GM18508 (cell line): ENCODE results near the gene MFN2.
"Not testable (repeated sequence)": the region's sequence is repeated elsewhere in the genome, so short reads cannot be mapped to it uniquely, and the experiment has no call there.

ENCODE experiments used
- ATAC-seq: cut with Tn5 transposase; IDR thresholded peaks from one replicate; pipeline ENCODE4 v1.9.1; 2021; ENCODE audit warnings: moderate number of reproducible peaks; ENCODE audit not compliant: insufficient read depth, unreplicated experiment

The MFN2 gene

DNA sequence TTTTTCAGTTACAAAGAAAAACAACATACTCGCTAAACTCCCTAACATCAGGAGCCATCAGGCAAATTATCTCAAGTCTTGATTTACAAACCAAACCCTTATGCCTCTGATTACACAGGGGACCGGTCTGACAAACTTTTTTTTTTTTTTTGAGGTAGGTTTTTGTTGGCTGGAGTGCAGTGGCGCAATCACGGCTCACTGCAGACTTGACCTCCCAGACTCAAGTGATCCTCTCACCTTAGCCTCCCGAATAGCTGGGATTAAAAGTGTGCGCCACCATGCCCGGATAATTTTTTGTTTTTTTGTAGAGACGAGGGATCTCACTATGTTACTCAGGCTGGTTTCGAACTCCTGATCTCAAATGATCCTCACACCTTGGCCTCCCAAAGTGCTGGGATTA, 35.3 kb downstream of the MFN2 start:
- ATAC-seq, result no peak

DNA sequence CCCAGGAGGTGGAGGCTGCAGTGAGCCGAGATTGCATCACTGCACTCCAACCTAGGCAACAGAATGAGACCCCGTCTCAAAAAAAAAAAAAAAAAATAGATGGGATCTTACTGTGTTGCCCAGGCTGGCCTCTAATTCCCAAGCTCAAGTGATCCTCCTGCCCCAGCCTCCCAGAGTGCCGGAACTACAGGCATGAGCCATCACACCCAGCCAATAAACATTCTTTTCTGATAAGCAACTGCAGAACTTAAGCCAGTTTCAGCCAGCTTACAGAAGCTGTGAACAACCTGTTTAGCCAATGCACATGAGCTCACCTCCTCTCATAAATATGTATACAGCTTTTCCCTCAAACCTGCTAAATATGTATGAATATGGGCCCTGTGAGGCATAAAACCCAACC, 35.9 kb downstream of the MFN2 start:
- no peak for ATAC-seq

- ATAC-seq, result no peak
Measured at GRCh38 chr1:12019858-12020509, 39.7 kb downstream of the MFN2 start.

DNA sequence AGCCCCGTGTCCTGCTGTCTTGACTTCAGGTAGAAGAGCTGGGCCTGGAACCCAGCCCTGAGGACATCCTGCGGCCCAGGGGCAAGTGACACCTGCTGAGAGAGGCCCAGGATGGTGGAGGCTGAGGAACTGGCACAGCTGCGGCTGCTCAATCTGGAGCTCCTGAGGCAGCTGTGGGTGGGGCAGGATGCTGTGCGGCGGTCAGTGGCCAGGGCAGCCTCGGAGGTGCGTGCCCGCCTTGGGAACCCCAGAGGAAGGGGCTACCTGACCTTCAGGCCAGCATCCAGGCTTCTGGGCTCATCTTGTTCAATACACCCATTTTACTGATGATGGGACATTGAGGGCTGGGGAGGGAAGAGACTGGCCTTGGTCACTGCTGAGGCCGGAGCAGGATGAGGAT, 41.4 kb downstream of the MFN2 start:
- no peak for ATAC-seq

DNA sequence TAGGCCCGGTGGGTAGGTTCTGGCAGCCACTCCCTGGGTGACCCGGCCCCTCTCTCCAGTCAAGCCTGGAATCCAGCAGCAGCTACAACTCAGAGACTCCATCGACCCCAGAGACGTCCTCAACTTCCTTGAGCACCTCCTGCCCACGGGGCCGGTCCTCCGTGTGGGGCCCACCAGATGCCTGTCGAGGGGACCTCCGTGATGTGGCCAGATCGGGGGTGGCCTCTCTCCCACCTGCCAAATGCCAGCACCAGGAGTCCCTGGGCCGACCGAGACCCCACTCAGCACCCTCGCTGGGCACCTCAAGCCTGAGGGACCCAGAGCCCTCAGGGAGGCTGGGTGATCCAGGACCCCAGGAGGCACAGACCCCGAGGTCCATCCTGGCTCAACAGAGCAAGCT, 41.8 kb downstream of the MFN2 start:
- no peak for ATAC-seq

GRCh38 chr1:12026586-12026985, 46.3 kb downstream of the MFN2 start:
- ATAC-seq, result no peak

DNA sequence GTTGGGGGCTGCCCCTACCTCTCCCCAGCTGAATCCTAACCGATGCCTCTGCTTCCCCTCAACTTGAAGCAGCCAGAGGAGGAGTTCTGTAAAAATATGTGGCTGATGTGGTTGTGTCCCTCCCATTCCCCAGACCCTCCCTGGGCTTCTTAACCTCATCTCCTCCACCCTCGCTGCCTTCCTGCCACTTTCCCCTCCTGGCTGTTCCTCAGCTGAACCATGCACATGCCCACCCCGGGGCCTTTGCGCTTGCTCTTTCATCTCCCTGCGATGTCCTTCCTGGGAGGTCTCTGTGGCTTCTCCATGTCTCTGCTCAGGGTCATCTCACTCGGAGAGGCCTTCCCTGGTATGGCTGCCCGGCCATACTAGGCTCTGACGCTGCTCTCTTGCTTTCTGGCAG, 48.0 kb downstream of the MFN2 start:
- no peak for ATAC-seq

DNA sequence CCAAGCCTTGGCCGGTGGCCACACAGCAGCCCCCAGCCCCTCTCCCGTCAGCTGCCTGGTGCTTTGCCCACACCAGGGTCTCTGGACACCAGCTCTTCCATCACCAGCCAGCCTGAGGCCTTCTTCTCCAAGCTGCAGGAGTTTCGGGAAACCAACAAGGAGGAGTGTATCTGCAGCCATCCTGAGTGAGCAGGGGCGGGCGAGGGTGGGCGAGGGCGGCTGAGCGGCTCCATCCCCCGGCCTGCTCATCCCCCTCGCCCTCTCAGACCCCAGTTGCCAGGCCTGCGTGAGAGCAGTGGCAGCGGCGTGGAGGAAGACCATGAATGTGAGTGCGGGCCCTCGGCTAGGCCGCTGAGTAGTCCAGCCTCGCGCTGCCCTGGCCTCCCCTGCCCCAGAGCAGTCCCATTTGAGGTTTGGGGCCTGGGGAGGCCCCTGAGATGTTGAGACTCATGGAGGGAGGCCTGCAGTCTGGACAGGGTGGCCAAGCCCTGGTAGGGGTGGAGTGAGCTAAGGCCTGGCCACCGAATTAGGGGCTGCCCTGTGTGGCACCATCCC, 48.8 kb downstream of the MFN2 start:
- no peak for ATAC-seq

- no peak for ATAC-seq
Measured at GRCh38 chr1:12029720-12030339, 49.6 kb downstream of the MFN2 start.

DNA sequence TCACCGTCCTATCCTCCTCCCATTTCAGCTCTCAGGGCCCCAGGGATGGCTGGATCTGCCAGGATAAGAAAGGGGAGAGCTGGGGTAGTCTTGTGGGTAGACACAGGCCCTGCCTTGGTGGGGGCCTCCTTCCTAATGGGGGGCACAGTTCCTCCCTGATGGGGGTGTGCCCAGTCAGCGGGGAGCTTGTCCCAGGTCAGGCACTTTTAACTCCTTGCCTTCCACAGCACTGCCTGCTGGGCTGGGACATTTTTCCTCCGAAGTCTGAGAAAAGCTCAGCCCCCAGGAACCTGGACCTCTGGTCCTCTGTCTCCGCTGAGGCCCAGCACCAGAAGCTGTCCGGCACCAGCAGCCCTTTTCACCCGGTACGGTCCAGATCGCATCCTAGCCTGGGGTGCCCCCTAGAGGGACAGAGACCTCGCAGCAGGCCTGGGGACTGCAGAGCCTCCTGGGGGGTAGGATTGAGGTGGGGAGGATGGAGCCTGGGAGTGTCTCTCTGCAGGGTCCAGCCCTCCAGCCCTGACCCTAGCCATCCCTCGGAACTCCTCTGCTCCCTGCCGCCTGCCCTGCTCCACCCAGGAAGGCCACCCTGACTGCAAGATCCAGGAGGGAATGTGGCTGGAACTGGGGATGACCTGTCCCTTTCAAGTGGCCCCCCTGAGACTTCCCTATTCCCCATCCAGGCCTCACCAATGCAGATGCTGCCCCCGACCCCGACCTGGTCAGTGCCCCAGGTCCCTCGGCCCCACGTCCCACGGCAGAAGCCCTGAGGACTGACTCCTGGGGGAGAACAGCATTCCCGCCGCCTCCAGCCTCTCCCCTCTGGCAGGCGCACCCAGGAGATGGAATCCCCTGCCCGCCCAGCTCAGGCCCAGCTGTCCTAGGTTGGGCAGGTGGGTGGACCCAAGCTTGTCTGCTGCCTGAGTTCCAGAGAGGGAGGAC, 51.1 kb downstream of the MFN2 start:
- ATAC-seq, result no peak

DNA sequence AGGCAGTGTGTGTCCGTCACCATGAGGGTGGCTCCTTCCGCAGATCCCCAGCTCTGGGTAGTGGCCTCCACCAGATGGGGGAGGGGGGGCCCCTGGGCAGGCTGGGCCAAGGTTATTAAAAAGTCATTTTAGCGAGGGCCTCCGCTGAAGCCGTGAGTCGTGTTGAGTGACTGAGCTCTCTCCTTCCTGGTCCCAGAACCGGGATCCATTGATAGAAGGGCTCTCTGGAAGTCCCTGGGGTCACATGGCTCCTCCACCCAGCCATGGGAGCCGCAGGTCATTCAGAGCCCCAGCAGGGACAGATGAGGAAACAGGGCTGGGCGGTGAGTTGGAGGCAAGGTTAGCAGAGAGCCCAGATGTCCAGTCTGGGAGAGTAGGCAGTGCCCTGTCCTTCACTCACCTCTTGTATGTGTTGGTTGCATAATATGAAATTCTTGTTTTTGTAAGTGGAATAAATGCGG, 51.9 kb downstream of the MFN2 start:
- no peak for ATAC-seq

- not testable (repeated sequence) for ATAC-seq
Measured at GRCh38 chr1:12033441-12033840, 53.2 kb downstream of the MFN2 start.

- ATAC-seq, result no peak
Measured at GRCh38 chr1:12034381-12034801, 54.1 kb downstream of the MFN2 start.

GRCh38 chr1:12035312-12035711, 55.1 kb downstream of the MFN2 start:
- ATAC-seq, result no peak

DNA sequence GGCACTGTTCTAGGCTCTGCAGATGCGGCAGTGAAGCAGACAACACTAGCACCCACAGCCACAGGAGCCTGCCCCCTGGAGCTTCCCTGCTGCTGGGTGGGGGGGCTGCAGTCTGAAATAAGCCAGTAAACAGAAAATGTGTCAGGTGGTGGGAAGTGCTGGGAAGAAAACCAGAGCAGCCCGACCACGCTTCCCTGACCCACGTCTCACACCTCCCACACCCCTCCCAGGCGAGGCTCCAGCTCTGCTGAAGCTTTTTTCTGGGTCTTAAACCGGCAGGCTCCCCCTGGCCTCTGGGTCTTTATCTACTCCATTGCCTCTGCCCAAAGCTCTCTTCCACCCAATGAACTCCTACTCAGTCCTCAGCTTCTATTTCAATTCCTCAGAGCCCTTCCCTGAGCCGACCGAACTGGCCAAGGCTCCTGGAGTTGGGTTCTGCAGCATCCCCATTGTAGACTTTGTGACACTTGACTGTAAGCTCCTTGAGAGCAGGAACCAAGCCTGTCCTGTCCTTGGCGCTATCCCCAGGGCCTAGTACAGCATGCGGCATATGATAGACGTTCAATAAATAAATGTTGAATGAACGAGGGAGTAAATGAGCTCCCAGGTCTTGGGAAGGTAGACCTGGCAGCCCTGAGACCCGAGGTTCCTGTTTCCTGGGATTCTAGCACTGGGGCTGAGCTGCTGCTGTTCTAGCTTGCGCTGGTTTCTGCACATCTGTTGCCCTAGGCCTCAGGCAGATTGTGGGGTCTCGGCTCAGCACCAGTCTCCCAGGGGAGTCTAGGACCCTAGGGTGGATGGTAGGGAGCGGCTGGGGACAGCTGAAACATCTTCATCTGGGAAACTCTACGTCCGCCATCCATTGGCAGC, 57.5 kb downstream of the MFN2 start:
- ATAC-seq, result no peak

DNA sequence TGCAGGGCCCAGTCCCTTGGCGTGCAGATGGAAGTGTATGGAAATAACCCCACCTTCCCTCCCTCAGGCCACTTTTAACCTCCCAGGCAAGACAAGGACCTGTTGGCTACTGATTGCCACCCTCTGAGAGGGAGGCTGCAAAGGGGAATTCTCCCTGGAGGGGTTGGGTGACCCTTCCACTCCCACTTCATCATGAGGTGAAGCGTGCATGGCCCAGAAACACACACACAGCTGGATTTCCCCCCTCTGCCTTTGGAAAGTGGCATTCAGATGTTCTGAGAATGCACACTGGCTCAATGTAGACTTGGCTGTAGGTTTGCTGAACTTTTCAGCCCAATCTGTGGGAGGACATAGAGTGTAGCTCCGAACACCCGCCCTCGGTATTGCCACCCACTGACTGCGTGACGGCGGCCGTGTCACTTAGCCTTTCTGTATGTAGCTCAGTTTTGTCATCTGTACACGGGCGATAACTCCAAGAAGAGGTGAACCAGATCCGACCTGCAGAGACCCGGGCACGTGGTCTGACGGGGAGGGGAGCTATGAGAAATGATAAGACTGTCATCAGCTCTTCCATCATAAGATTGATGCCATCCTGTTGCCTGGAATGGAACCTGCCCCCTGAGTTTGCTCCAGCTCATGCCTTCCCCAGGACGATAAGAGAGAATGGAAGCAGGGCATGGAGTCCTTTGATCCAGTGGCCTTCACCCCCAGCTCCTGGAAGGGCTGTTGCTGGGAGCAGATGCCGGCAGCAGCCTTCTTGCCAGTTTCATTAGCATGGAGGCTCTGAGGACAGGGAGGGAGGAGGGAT, 58.3 kb downstream of the MFN2 start:
- no peak for ATAC-seq

DNA sequence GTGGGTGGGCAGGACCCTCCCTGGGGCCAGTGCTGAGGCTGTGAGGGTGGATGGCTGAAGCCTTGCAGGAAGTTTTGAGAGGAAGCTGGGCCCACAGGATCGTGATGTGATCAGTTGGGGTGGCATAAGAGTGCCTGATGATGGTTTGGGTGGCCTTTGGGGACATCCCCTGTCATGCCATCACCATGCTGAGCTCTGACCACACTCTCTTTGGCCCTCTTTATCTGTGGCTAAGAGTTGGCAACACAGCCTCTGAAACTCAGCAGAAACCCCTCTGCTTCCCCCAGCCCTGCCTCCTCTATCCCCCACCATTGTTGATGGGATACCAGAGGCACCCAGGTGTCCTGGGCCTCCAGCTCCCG, 58.9 kb downstream of the MFN2 start:
- no peak for ATAC-seq

GRCh38 chr1:12039824-12040456, 59.7 kb downstream of the MFN2 start:
- ATAC-seq, result not testable (repeated sequence)
